ENCODE measurements around the gene NOL7.

Gene NOL7

GRCh38 chr6:13586603-13587542 lies 28.3 kb upstream of the NOL7 start:
- DNase-seq = no peak
- Mint-ChIP-seq H3K4me3 (no peak overlapping the region), H3K27ac (peak overlapping the region; percentile 7), H3K9me3 (no peaks in the 10 kb centered on the region), H3K27me3 (no peaks in the 10 kb centered on the region), H3K4me1 (no peaks in the 10 kb centered on the region), H3K36me3 (ENCODE audit: low read depth) (peaks cover 15% of the 10 kb centered on the region)
- no peak for ATAC-seq

GRCh38 chr6:13589801-13590200 lies 25.3 kb upstream of the NOL7 start:
- H3K36me3 Mint-ChIP-seq (ENCODE audit: low read depth) = peaks cover 16% of the 10 kb centered on the region

GRCh38 chr6:13590574-13591153 lies 24.5 kb upstream of the NOL7 start:
- ATAC-seq (no peak), DNase-seq (no peak)
- H3K4me3 Mint-ChIP-seq = no peak overlapping the region
- no peaks in the 10 kb centered on the region for H3K9me3 Mint-ChIP-seq
- H3K36me3 Mint-ChIP-seq (ENCODE audit: low read depth) = peaks cover 10% of the 10 kb centered on the region
- H3K4me1 Mint-ChIP-seq = no peaks in the 10 kb centered on the region
- no peaks in the 10 kb centered on the region for H3K27me3 Mint-ChIP-seq
- no peak overlapping the region for H3K27ac Mint-ChIP-seq

More at GRCh38 chr6:13589801-13590200, 25.3 kb upstream of the NOL7 start:
- Mint-ChIP-seq H3K4me3 (no peak overlapping the region), H3K4me1 (no peaks in the 10 kb centered on the region), H3K9me3 (no peaks in the 10 kb centered on the region), H3K27me3 (no peaks in the 10 kb centered on the region), H3K27ac (no peak overlapping the region)
- ATAC-seq (no peak), DNase-seq (no peak)

GRCh38 chr6:13591205-13591921 lies 23.8 kb upstream of the NOL7 start:
- DNase-seq (no peak), ATAC-seq (no peak)
- Mint-ChIP-seq H3K4me3 (no peak overlapping the region), H3K36me3 (ENCODE audit: low read depth) (peaks cover 10% of the 10 kb centered on the region), H3K27ac (no peak overlapping the region), H3K27me3 (no peaks in the 10 kb centered on the region), H3K4me1 (no peaks in the 10 kb centered on the region), H3K9me3 (no peaks in the 10 kb centered on the region)

GRCh38 chr6:13593103-13593502 lies 22.0 kb upstream of the NOL7 start:
- H3K36me3 Mint-ChIP-seq (ENCODE audit: low read depth) = peaks cover 13% of the 10 kb centered on the region
- DNase-seq = no peak
- no peak for ATAC-seq
- H3K9me3 Mint-ChIP-seq = no peaks in the 10 kb centered on the region
- H3K4me1 Mint-ChIP-seq = no peaks in the 10 kb centered on the region
- no peaks in the 10 kb centered on the region for H3K27me3 Mint-ChIP-seq
- no peak overlapping the region for H3K27ac Mint-ChIP-seq
- no peak overlapping the region for H3K4me3 Mint-ChIP-seq

- ATAC-seq (no peak), DNase-seq (no peak)
- Mint-ChIP-seq H3K27me3 (no peaks in the 10 kb centered on the region), H3K36me3 (ENCODE audit: low read depth) (peaks cover 16% of the 10 kb centered on the region), H3K9me3 (no peaks in the 10 kb centered on the region), H3K4me1 (no peaks in the 10 kb centered on the region), H3K4me3 (no peak overlapping the region), H3K27ac (no peak overlapping the region)
These were observed 21.4 kb upstream of the NOL7 start for GRCh38 chr6:13593720-13594119.

- Mint-ChIP-seq H3K27me3 (no peaks in the 10 kb centered on the region), H3K4me1 (no peaks in the 10 kb centered on the region), H3K9me3 (no peaks in the 10 kb centered on the region), H3K36me3 (ENCODE audit: low read depth) (peaks cover 20% of the 10 kb centered on the region), H3K4me3 (no peak overlapping the region), H3K27ac (no peak overlapping the region)
- ATAC-seq (no peak), DNase-seq (no peak)
These were observed 18.1 kb upstream of the NOL7 start for GRCh38 chr6:13597073-13597472.

- Mint-ChIP-seq H3K27me3 (no peaks in the 10 kb centered on the region), H3K27ac (no peak overlapping the region), H3K9me3 (no peaks in the 10 kb centered on the region), H3K4me3 (no peak overlapping the region), H3K4me1 (peaks cover 2% of the 10 kb centered on the region), H3K36me3 (ENCODE audit: low read depth) (peaks cover 29% of the 10 kb centered on the region)
- DNase-seq (no peak), ATAC-seq (no peak)
These were observed 15.1 kb upstream of the NOL7 start for GRCh38 chr6:13600036-13600435.

GRCh38 chr6:13604135-13604534 lies 11.0 kb upstream of the NOL7 start:
- DNase-seq (no peak), ATAC-seq (no peak)
- H3K9me3 Mint-ChIP-seq = no peaks in the 10 kb centered on the region
- H3K36me3 Mint-ChIP-seq (ENCODE audit: low read depth) = peaks cover 27% of the 10 kb centered on the region
- no peak overlapping the region for H3K27ac Mint-ChIP-seq
- H3K4me1 Mint-ChIP-seq = peaks cover 2% of the 10 kb centered on the region
- no peaks in the 10 kb centered on the region for H3K27me3 Mint-ChIP-seq
- no peak overlapping the region for H3K4me3 Mint-ChIP-seq

- no peak for DNase-seq
- Mint-ChIP-seq H3K36me3 (ENCODE audit: low read depth) (peaks cover 27% of the 10 kb centered on the region), H3K4me3 (no peak overlapping the region), H3K27ac (no peak overlapping the region), H3K27me3 (no peaks in the 10 kb centered on the region), H3K9me3 (no peaks in the 10 kb centered on the region), H3K4me1 (peaks cover 2% of the 10 kb centered on the region)
- ATAC-seq = no peak
These were observed 10.4 kb upstream of the NOL7 start for GRCh38 chr6:13604546-13605416.

GRCh38 chr6:13605634-13606033 lies 9.5 kb upstream of the NOL7 start:
- Mint-ChIP-seq H3K4me1 (peaks cover 2% of the 10 kb centered on the region), H3K36me3 (ENCODE audit: low read depth) (peaks cover 27% of the 10 kb centered on the region), H3K27me3 (no peaks in the 10 kb centered on the region), H3K9me3 (no peaks in the 10 kb centered on the region), H3K4me3 (no peak overlapping the region), H3K27ac (no peak overlapping the region)
- ATAC-seq (no peak), DNase-seq (no peak)

GRCh38 chr6:13611715-13612114 lies 3.4 kb upstream of the NOL7 start:
- H3K9me3 Mint-ChIP-seq = no peaks in the 10 kb centered on the region
- no peak overlapping the region for H3K4me3 Mint-ChIP-seq
- H3K36me3 Mint-ChIP-seq (ENCODE audit: low read depth) = peaks cover 21% of the 10 kb centered on the region
- DNase-seq = no peak
- peaks cover 37% of the 10 kb centered on the region for H3K4me1 Mint-ChIP-seq
- no peak for ATAC-seq
- peaks cover 2% of the 10 kb centered on the region for H3K27me3 Mint-ChIP-seq
- peak overlapping the region; percentile 84 for H3K27ac Mint-ChIP-seq

- ATAC-seq = no peak
- Mint-ChIP-seq H3K4me1 (peaks cover 47% of the 10 kb centered on the region), H3K9me3 (no peaks in the 10 kb centered on the region), H3K27me3 (peaks cover 2% of the 10 kb centered on the region), H3K36me3 (ENCODE audit: low read depth) (peaks cover 32% of the 10 kb centered on the region), H3K27ac (no peak overlapping the region), H3K4me3 (peak overlapping the region; percentile 99)
- DNase-seq = no peak
These were observed 2.0 kb upstream of the NOL7 start for GRCh38 chr6:13613029-13613594.
